ENCODE measurements around the gene CXorf65.

CXorf65 gene

GRCh38 chrX:71095033-71095432 is 11.5 kb downstream of the CXorf65 start:
- no peak for DNase-seq (ENCODE audit: low read depth in 2 of 2)
- H3K4me3 ChIP-seq (replicated peaks in 1 of 2; ENCODE audit: low read depth in 2 of 2, low read length in 2 of 2) = peak overlapping the region; percentile 57 to 61
- no peak for TF ChIP-seq CTCF (IDR thresholded peaks at IDR 0.05; ENCODE audit: low read depth, low read length)

GRCh38 chrX:71091263-71091662 is 15.3 kb downstream of the CXorf65 start:
- no peak for TF ChIP-seq CTCF (IDR thresholded peaks at IDR 0.05; ENCODE audit: low read depth, low read length)
- H3K4me3 ChIP-seq (replicated peaks in 1 of 2; ENCODE audit: low read depth in 2 of 2, low read length in 2 of 2) = no peak overlapping the region
- no peak for DNase-seq (ENCODE audit: low read depth in 2 of 2)

- TF ChIP-seq CTCF (IDR thresholded peaks at IDR 0.05; ENCODE audit: low read depth, low read length) = no peak
- no peak for DNase-seq (ENCODE audit: low read depth in 2 of 2)
- H3K4me3 ChIP-seq (replicated peaks in 1 of 2; ENCODE audit: low read depth in 2 of 2, low read length in 2 of 2) = no peak overlapping the region
Measured at GRCh38 chrX:71085900-71086299, 20.6 kb downstream of the CXorf65 start.

- no peak for TF ChIP-seq CTCF (IDR thresholded peaks at IDR 0.05; ENCODE audit: low read depth, low read length)
- H3K4me3 ChIP-seq (replicated peaks in 1 of 2; ENCODE audit: low read depth in 2 of 2, low read length in 2 of 2) = no peak overlapping the region
- no peak for DNase-seq (ENCODE audit: low read depth in 2 of 2)
Measured at GRCh38 chrX:71082822-71083221, 23.7 kb downstream of the CXorf65 start.

- no peak for TF ChIP-seq CTCF (IDR thresholded peaks at IDR 0.05; ENCODE audit: low read depth, low read length)
Measured at GRCh38 chrX:71082124-71082647, 24.4 kb downstream of the CXorf65 start.

GRCh38 chrX:71081330-71082123 is 25.0 kb downstream of the CXorf65 start:
- no peak for TF ChIP-seq CTCF (IDR thresholded peaks at IDR 0.05; ENCODE audit: low read depth, low read length)
- H3K4me3 ChIP-seq (replicated peaks in 1 of 2; ENCODE audit: low read depth in 2 of 2, low read length in 2 of 2) = no peak overlapping the region
- peak; percentile 44 to 70 for DNase-seq (ENCODE audit: low read depth in 2 of 2)

More at GRCh38 chrX:71082124-71082647, 24.4 kb downstream of the CXorf65 start:
- no peak overlapping the region for H3K4me3 ChIP-seq (replicated peaks in 1 of 2; ENCODE audit: low read depth in 2 of 2, low read length in 2 of 2)
- DNase-seq (ENCODE audit: low read depth in 2 of 2) = no peak
